Activated CD4-positive, alpha-beta memory T cell treated with anti-CD3 and anti-CD28 coated beads for 36 hours (primary cell): Measurements from ENCODE around the gene FUCA1. TPM values are rescaled to one million over a fixed set of nuclear protein-coding genes. Genes with fewer than 3 reads are reported as not detected.
"Not testable (repeated sequence)": the region's sequence is repeated elsewhere in the genome, so short reads cannot be mapped to it uniquely, and the experiment has no call there.

Experiments used
- CTCF ChIA-PET: fragments of 350-600 bp; sonication (Branson Sonifier 250); formaldehyde crosslinking; loops from one replicate; lab custom pipeline; 2021; ENCODE audit warnings: antibody characterized with exemption, inconsistent platforms; lab: Charles Lee
- POLR2A ChIA-PET: fragments of 350-600 bp; sonication (Branson Sonifier 250); formaldehyde crosslinking; loops from one replicate; lab custom pipeline; 2021; ENCODE audit warnings: antibody characterized with exemption; lab: Charles Lee
- DNase-seq: peaks from one replicate; pipeline ENCODE4 v3.0.0-alpha.2; 2020
- H3K27ac Mint-ChIP-seq: one replicate; pipeline ENCODE4 v1.8.0; 2021; ENCODE audit warnings: mixed read lengths
- H3K27me3 Mint-ChIP-seq: one replicate; pipeline ENCODE4 v1.8.0; 2021; ENCODE audit warnings: mixed read lengths
- H3K36me3 Mint-ChIP-seq: one replicate; pipeline ENCODE4 v1.8.0; 2021; ENCODE audit warnings: mixed read lengths
- H3K4me1 Mint-ChIP-seq: one replicate; pipeline ENCODE4 v1.8.0; 2021; ENCODE audit warnings: low read depth, mixed read lengths
- H3K4me3 Mint-ChIP-seq: one replicate; pipeline ENCODE4 v1.8.0; 2021; ENCODE audit warnings: mild to moderate bottlenecking, mixed read lengths
- H3K9me3 Mint-ChIP-seq: one replicate; pipeline ENCODE4 v1.8.0; 2021; ENCODE audit warnings: mixed read lengths
- intact Hi-C: fragments of 100-400 bp; cut with micrococcal nuclease; formaldehyde crosslinking; loops from one replicate; pipeline ENCODE4 v1.15.1; 2023
- total RNA-seq, 2 experiments: library from RNA; stranded (reverse); gene quantifications; one replicate each; pipeline ENCODE4 v1.2.3, GENCODE V29; 2021

Gene FUCA1
- total RNA-seq, 2 experiments from 2014 or later = 5.3 to 5.4 TPM

DNA sequence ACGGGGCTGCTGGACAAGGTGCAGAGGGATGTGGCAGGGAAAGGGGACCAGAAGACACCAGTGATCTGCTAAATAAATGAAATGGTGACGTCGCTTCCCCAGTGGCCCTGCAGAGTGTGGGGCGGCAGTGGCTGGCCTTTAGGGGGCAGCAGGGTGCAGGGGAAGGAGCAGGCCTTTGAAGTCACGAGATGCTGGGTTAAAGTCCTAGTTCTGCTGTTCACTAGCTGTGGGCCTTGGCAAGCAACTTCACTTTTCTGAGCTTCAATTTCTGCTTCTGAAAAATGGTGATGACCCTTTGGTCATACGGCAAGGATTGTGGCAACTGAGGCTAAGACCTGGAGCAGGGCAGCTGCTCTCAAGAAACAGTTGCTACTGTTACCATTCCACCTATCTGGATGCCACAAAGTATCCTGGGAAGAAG lies 58.3 kb downstream of the FUCA1 start:
- no peak overlapping the region for H3K4me3 Mint-ChIP-seq
- peak; percentile 89 for DNase-seq
- POLR2A ChIA-PET = interaction anchor here (0.7 to 1.5 kb wide), 3 partner anchors 9 to 21 kb away, joined by 3 to 5 read pairs (median 5); partner anchors contain the start of genes GALE and HMGCL
- peaks cover 12% of the 10 kb centered on the region for H3K4me1 Mint-ChIP-seq
- intact Hi-C loops = loop anchor here (1.0 to 2.0 kb wide), 2 partner anchors 59 to 107 kb away; partner anchors contain the start of gene FUCA1
- CTCF ChIA-PET = interaction anchor here (0.6 to 5.1 kb wide), 26 partner anchors 8 to 615 kb away, joined by 3 to 84 read pairs (median 8); partner anchors contain the start of genes FUCA1, GALE, HMGCL and LYPLA2
- H3K27me3 Mint-ChIP-seq = no peaks in the 10 kb centered on the region
- no peak overlapping the region for H3K27ac Mint-ChIP-seq
- H3K9me3 Mint-ChIP-seq = no peaks in the 10 kb centered on the region
- H3K36me3 Mint-ChIP-seq = peaks cover 12% of the 10 kb centered on the region

DNA sequence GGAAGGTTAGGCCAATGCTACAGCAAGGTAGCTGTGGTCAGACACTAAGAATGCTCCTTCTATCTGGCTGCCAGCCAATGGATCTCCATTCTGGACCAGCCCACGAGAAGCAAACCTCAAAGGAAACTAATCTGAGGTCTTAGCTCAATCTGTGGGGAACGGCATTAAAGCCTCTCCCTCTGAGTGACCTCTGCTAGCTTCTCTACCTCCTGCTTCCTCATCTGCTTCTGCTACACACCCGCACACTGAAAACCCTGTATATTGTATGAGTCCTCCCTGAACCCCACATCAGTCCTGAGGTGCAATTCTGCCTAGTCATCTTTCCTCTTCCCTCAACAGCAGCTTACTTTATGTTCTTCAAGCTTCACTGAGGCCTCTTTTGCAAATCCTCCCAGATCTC lies 60.6 kb downstream of the FUCA1 start:
- Mint-ChIP-seq H3K27me3 (no peaks in the 10 kb centered on the region), H3K4me1 (peaks cover 12% of the 10 kb centered on the region), H3K9me3 (no peaks in the 10 kb centered on the region), H3K4me3 (no peak overlapping the region), H3K36me3 (peaks cover 6% of the 10 kb centered on the region), H3K27ac (no peak overlapping the region)
- no peak for DNase-seq
- intact Hi-C loops = no loop called here
- POLR2A ChIA-PET = interaction anchor here (0.6 to 0.7 kb wide), 3 partner anchors 9 to 140 kb away, joined by 3 read pairs; no protein-coding TSS in a partner anchor
- CTCF ChIA-PET = interaction anchor here (1.2 to 2.2 kb wide), 4 partner anchors 17 to 107 kb away, joined by 3 to 9 read pairs (median 4); no protein-coding TSS in a partner anchor

DNA sequence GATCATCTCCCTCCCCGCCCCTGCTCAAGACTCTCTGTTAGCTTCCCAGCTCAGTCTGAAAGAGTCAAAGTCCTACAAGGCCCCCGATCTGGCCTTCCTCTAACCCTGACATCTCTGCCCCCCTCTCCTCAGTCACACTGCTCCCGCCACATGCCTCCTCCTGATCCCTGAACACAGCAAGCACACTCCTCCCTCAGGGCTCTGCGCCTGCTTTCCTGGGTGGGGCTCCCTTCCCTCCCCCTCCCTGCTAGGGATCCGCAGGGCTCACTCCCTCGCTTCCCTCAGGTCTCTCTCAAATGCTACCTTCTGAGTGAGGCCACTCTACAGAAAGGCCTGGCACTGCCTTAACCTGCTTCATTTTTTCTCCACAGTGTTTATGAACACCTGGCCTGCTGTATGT lies 61.8 kb downstream of the FUCA1 start:
- Mint-ChIP-seq H3K9me3 (no peaks in the 10 kb centered on the region), H3K27me3 (no peaks in the 10 kb centered on the region), H3K4me3 (no peak overlapping the region), H3K27ac (no peak overlapping the region), H3K4me1 (peaks cover 16% of the 10 kb centered on the region), H3K36me3 (peaks cover 2% of the 10 kb centered on the region)
- intact Hi-C loops = no loop called here
- ChIA-PET CTCF (interaction anchor here (0.7 to 2.2 kb wide), 4 partner anchors 34 to 108 kb away, joined by 3 to 9 read pairs (median 4); no protein-coding TSS in a partner anchor), POLR2A (interaction anchor here (0.6 kb wide), 1 partner anchor 19 kb away, joined by 3 read pairs; the partner anchor contains the start of gene HMGCL)
- no peak for DNase-seq

DNA sequence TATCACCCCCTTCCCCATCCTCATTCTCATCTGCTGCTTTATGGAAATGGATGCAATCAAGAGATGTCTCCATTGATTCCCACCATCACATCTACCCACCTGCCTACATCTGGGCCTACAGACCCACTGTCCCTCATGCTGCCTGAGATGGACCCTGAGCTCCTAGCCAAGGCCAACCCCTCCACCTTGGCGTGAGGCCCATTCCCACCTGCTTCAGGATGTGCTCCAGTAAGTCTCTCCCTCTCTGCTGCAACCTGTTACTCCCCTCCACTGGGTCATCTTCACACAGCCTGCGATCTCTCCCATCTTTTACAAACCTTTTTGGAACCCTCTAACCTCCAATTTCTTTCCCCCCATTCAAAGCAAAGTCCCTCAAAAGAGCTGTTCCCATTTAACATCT lies 63.1 kb downstream of the FUCA1 start:
- CTCF ChIA-PET = no interaction called here

DNA sequence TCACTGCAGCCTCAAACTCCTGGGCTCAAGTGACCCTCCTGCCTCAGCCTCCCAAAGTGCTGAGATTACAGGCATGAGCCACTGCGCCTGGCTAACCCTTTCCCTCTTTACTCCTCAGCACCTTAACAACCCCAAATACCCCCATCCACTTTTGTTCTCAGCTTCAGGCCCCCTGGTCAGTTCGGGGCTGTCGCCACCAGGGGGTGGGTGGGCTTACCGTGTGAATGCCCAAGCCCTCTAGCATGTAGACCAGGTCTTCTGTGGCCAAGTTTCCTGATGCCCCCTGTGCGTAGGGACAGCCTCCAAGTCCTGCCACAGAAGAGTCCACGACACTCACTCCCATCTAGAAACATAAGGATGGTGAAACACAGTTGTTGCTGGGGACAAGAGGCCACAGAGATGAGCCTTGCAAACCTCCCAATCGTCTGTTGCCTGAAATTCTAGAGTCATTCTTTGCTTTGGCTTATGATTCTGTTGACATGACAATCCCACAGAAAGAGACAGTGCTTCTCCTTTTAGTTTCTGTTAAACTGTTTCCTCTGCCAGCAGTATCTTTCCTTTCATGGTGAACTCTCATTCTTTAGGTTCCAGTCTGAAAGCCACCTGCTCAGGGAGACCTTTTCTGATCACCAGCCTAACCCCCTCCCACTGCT lies 63.8 kb downstream of the FUCA1 start:
- ChIA-PET POLR2A (no interaction called here), CTCF (interaction anchor here (1.0 to 1.2 kb wide), 2 partner anchors 20 to 112 kb away, joined by 3 to 4 read pairs; no protein-coding TSS in a partner anchor)
- Mint-ChIP-seq H3K9me3 (no peaks in the 10 kb centered on the region), H3K36me3 (peaks cover 4% of the 10 kb centered on the region), H3K27me3 (no peaks in the 10 kb centered on the region), H3K4me1 (peaks cover 10% of the 10 kb centered on the region), H3K27ac (no peak overlapping the region), H3K4me3 (no peak overlapping the region)
- intact Hi-C loops = no loop called here
- DNase-seq = no peak

More for the DNA sequence above, 63.1 kb downstream of the FUCA1 start:
- no peak for DNase-seq
- POLR2A ChIA-PET = no interaction called here
- H3K27me3 Mint-ChIP-seq = no peaks in the 10 kb centered on the region
- H3K36me3 Mint-ChIP-seq = peaks cover 1% of the 10 kb centered on the region
- intact Hi-C loops = no loop called here
- no peaks in the 10 kb centered on the region for H3K9me3 Mint-ChIP-seq
- H3K4me3 Mint-ChIP-seq = no peak overlapping the region
- peak overlapping the region; percentile 15 for H3K27ac Mint-ChIP-seq
- H3K4me1 Mint-ChIP-seq = peaks cover 10% of the 10 kb centered on the region

DNA sequence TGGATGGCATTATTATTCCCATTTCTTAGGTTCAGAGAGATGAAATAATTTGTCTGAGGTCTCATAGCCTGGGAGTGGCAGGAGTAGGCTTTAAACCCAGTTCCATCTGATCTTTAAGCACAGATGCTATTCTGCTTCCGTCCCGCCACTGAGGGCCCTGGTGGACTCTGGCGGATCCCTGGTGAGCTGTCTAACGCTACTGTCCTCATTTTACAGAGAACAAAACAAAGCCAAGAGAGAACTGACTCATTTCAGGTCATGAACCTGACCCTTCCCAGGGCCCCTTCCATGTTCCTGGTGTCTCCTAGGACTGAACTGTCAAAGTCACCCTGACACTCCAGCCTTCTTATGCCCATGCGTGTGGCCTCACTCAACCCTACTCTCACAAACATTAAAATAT lies 64.4 kb downstream of the FUCA1 start:
- ChIA-PET POLR2A (no interaction called here), CTCF (interaction anchor here (1.0 to 1.2 kb wide), 3 partner anchors 21 to 113 kb away, joined by 3 to 4 read pairs (median 4); no protein-coding TSS in a partner anchor)
- intact Hi-C loops = no loop called here
- Mint-ChIP-seq H3K9me3 (no peaks in the 10 kb centered on the region), H3K27ac (no peak overlapping the region), H3K36me3 (peaks cover 5% of the 10 kb centered on the region), H3K4me3 (no peak overlapping the region), H3K27me3 (no peaks in the 10 kb centered on the region), H3K4me1 (peaks cover 13% of the 10 kb centered on the region)
- no peak for DNase-seq

DNA sequence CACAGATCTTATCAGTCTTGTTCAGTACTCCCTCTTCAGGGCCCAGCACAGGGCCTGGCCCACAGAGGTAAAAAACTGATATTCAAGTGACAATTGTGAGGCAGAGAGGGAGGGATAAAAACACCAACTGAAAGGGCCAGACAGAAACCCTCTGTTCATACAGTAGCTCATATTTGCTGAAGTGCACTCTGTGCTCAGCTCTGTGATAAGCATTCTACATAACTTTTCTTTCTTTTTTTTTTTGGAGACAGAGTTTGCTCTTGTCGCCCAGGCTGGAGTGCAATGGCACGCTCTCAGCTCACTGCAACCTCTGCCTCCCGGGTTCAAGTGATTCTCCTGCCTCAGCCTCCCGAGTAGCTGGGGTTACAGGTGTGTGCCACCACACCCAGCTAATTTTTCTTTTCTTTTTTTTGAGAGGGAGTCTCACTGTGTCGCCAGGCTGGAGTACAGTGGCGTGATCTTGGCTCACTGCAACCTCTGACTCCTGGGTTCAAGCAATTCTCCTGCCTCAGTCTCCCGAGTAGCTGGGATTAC lies 65.2 kb downstream of the FUCA1 start:
- H3K27ac Mint-ChIP-seq = not testable (repeated sequence)

DNA sequence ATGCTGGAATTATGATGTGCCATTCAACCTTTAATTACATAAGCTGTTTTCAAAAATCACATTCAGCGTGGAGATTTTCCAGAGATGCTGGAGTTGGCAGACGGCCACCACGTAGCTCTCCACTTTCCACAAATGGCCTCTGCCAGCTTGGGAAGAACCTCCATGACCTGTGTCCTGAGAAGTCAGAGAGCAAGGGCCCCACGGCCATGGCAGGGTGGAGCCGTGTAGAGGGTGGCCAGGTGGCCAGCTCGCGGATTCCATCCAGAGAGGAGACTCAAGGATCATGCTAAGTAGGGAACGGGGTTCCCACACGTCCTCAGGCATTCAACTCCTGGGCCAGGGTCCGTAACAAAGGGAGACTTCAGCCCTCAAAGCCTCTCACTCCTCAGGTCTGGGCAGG lies 66.2 kb downstream of the FUCA1 start:
- Mint-ChIP-seq H3K4me3 (no peak overlapping the region), H3K4me1 (peaks cover 14% of the 10 kb centered on the region), H3K27ac (no peak overlapping the region), H3K27me3 (no peaks in the 10 kb centered on the region), H3K9me3 (no peaks in the 10 kb centered on the region), H3K36me3 (peaks cover 11% of the 10 kb centered on the region)
- DNase-seq = no peak
- intact Hi-C loops = no loop called here
- ChIA-PET POLR2A (interaction anchor here (0.6 to 4.0 kb wide), 4 partner anchors 16 to 179 kb away, joined by 3 to 14 read pairs (median 4); partner anchors contain the start of genes HMGCL and SRSF10), CTCF (interaction anchor here (0.8 to 6.5 kb wide), 7 partner anchors 9 to 115 kb away, joined by 3 to 39 read pairs (median 3); partner anchors contain the start of gene LYPLA2)

More for the DNA sequence above, 65.2 kb downstream of the FUCA1 start:
- intact Hi-C loops, H3K36me3 Mint-ChIP-seq, DNase-seq, H3K9me3 Mint-ChIP-seq, H3K4me3 Mint-ChIP-seq, H3K27me3 Mint-ChIP-seq: not testable (repeated sequence)
- POLR2A ChIA-PET = interaction anchor here (4.0 kb wide), 1 partner anchor 22 kb away, joined by 14 read pairs; the partner anchor contains the start of gene HMGCL
- H3K4me1 Mint-ChIP-seq = peaks cover 14% of the 10 kb centered on the region
- CTCF ChIA-PET = interaction anchor here (1.0 to 6.5 kb wide), 5 partner anchors 8 to 114 kb away, joined by 3 to 39 read pairs (median 4); no protein-coding TSS in a partner anchor

DNA sequence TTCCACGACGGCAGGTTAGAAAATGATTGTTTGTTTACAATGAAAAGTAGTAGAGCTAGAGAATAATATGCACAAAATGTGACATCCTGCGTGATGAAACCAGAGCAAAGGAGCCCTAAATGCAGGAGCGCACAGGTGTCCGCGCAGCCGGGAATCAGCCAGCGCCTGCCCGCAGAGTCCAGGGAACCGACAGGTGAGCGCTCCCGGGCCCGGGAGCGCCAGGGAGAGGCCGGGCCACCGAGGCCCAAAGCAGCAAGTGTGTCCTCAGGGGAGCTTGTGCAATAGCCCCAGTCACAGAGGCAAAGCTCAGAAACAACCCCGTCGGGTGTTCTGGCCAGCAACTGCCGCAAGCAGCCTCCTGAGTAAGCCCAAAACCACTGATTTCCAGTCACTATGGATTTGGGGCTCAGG lies 66.7 kb downstream of the FUCA1 start:
- H3K4me1 Mint-ChIP-seq = peaks cover 14% of the 10 kb centered on the region
- no peaks in the 10 kb centered on the region for H3K9me3 Mint-ChIP-seq
- ChIA-PET POLR2A (interaction anchor here (0.6 to 4.0 kb wide), 8 partner anchors 10 to 179 kb away, joined by 3 to 20 read pairs (median 4); partner anchors contain the start of genes HMGCL, LYPLA2, PITHD1 and SRSF10), CTCF (interaction anchor here (0.8 to 6.5 kb wide), 6 partner anchors 9 to 47 kb away, joined by 3 to 39 read pairs (median 4); partner anchors contain the start of gene LYPLA2)
- H3K27ac Mint-ChIP-seq = peak overlapping the region; percentile 80
- H3K4me3 Mint-ChIP-seq = peak overlapping the region; percentile 94
- no peak for DNase-seq
- peaks cover 15% of the 10 kb centered on the region for H3K36me3 Mint-ChIP-seq
- intact Hi-C loops = no loop called here
- H3K27me3 Mint-ChIP-seq = no peaks in the 10 kb centered on the region

DNA sequence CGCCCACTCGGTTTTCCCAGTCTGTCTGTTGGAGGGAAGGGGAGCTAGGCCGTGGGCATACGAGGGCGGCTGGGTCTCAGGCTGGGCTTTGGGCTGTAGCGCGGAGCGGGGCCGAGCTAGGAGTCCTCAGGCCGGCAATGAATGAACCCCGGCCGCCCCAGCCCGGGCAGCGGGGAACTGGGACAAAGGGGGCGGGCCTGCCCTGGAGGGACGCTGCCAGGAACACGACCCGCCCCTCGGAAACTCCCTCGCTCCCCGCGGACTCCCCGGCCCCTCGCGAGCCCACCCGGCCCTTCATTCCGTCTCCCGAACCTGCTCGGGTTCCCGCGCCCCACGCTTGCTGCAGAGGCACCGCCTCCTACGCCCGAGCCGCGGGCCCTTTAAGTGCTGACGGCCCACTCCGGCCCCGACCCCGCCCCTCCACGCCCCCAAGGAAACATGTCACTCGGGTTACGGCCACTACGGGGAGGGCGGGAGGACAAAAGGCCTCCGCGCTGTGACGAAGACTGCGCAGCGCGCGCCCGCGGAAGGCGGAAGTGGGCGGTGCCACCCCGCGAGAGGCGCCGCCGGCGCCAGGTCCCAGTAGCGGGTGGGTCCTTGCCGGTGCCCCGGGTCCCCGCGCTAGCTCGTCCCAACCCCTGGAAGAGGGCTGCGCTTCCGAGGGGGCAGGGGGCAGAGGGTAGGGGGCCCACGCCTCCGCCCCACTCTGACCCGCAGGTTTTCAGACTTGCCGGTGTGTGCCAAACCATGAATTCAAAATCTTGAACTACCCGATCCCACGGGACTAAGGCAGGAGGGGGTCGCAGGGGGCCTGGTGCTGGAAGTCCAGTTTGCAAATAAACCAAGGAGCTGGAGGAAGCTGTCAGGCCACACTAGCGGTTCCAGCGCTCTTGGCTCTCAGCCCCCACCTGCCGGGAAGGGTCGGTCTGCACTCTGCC lies 67.4 kb downstream of the FUCA1 start, which contains the start of gene GALE:
GALE (minus strand) TSS at position 355 of the 938 bp plus-strand sequence. CDS start 1,747 bp downstream, outside the sequence.
- CTCF ChIA-PET = interaction anchor here (0.8 to 6.5 kb wide), 7 partner anchors 9 to 116 kb away, joined by 3 to 39 read pairs (median 3); partner anchors contain the start of gene LYPLA2

More for the DNA sequence above, 67.4 kb downstream of the FUCA1 start, which contains the start of gene GALE:
- intact Hi-C loops = loop anchor here (1.0 kb wide), 4 partner anchors 9 to 180 kb away; partner anchors contain the start of genes LYPLA2, PITHD1, PNRC2 and SRSF10
- Mint-ChIP-seq H3K27me3 (no peaks in the 10 kb centered on the region), H3K9me3 (no peaks in the 10 kb centered on the region), H3K27ac (peak within 1 kb of the TSS; percentile 90), H3K4me1 (peaks cover 14% of the 10 kb centered on the region), H3K4me3 (peak within 1 kb of the TSS; percentile 94), H3K36me3 (peaks cover 15% of the 10 kb centered on the region)
- peak; percentile 98 for DNase-seq
- POLR2A ChIA-PET = interaction anchor here (0.6 to 4.0 kb wide), 10 partner anchors 10 to 104 kb away, joined by 3 to 20 read pairs (median 4); partner anchors contain the start of genes HMGCL, LYPLA2 and PITHD1
